LNCAP (cell line): Measurements from ENCODE around the gene PDZD2.

Source experiments
- TF ChIP-seq, protein P1 (sequence below): fragments of 450-650 bp; IDR thresholded peaks from 2 replicates; pipeline ENCODE4 v1.5.1; 2017; ENCODE audit warnings: mild to moderate bottlenecking

PDZD2 gene

DNA sequence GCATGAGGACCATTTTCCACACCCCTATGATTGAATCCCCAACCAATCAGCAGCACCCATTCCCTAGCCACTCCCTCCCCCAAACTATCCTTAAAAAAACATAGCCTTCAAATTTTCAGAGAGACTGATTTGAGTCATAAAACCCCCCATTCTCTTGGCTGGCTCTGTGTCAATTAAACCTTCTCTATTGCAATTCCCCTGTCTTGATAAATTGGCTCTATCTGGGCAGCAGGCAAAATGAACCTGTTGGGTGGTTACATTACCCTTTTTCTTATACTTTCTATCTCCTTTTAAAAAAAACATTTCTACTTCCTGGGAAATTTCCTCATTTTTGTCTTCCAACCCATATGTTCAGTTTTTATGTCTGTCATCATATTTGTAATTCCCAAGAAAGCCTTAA lies 220.2 kb downstream of the PDZD2 start:
- TF ChIP-seq, protein P1, sequence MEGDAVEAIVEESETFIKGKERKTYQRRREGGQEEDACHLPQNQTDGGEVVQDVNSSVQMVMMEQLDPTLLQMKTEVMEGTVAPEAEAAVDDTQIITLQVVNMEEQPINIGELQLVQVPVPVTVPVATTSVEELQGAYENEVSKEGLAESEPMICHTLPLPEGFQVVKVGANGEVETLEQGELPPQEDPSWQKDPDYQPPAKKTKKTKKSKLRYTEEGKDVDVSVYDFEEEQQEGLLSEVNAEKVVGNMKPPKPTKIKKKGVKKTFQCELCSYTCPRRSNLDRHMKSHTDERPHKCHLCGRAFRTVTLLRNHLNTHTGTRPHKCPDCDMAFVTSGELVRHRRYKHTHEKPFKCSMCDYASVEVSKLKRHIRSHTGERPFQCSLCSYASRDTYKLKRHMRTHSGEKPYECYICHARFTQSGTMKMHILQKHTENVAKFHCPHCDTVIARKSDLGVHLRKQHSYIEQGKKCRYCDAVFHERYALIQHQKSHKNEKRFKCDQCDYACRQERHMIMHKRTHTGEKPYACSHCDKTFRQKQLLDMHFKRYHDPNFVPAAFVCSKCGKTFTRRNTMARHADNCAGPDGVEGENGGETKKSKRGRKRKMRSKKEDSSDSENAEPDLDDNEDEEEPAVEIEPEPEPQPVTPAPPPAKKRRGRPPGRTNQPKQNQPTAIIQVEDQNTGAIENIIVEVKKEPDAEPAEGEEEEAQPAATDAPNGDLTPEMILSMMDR: no peak

DNA sequence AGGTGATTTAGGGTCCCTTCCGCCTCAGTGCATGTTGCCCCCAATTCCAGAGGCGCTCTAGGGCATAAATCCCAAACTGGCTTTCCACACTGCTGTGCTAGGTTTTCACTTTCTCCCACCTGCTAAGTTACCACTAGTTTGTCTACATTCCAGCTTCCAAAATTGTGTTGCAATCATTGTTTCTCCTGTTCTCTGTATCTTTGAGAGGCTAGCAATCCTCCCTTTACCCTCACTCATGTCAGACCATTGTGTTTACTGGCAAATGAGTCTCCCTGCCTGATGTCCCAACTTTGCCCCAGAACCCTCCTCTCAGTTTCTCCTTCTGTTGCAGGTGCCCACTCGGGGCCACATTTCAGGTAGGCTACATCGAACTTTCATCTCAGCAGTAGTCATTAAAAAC lies 221.3 kb downstream of the PDZD2 start:
- TF ChIP-seq, protein P1: no peak

DNA sequence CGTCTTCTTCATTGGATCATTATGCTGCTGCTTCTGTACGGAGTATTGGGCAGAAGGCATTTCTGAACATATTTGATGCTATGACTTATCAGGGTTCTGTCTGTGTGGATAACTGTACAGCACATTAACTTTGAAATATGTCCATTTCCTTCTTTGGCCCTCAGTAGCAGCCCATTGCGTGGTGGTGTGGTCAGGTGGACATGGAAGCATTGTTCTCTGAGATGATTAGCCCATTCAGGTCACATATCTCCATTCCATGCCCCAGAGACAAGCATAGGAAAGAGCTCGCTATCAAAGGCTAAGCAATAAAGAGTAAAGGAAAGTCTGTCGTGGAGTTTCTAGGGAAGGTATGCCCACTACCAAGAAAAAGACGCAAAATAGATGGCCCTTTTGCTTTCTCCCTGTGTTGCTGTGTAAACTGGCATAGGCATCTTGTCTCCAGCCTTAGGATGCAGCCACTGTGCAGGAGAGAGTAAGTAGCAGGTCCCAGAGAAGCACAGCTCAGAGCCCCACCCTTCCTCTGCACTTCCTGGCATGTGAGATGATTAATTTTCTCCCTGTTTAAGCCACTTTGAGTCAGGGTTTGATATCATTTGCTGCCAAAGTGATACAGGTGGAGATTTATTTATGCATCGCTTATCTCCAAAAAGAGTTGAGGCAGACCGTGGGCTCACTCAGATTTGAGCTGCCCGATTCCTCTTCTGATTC lies 221.9 kb downstream of the PDZD2 start:
- TF ChIP-seq, protein P1: no peak

DNA sequence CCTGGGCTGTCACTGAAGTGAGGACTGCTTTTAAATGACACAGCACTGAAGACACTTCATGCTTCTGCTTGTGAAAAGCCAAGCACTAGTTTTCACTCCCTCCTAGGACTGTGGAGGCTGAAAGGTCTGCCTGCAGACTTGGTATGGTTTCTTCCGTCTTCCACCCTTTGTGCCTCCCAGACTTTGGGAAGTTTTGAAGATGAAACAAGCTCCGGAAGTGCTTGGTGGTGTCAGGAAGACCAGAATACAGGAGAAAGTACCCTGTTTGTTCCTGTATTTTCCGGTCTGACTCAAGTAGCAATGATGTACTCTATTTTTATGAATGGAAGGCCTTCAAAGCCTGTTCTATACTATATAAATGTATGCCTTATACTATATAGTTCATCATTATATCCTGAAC lies 222.7 kb downstream of the PDZD2 start:
- TF ChIP-seq, protein P1: no peak

DNA sequence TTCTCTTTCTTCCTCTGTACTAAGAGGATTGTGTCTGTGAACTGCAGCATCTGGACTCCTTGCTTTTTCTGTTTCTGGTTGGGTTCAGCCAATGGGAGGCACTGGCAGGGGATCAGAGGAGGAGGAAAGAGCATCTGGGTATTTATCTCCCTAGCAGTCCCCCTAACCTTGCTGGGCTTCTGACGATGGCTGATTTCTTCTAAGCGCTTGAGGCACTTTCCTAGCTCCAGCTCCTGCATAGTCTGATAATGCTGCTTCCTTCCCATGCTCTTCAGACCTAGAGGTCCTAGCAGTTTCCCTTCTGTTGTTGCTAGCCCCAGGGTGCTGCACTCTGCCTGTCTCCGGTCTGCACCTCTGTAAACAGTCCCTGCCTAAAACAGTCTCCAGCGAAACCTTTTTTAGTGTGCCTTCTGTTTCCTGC lies 225.1 kb downstream of the PDZD2 start:
- TF ChIP-seq, protein P1: no peak

DNA sequence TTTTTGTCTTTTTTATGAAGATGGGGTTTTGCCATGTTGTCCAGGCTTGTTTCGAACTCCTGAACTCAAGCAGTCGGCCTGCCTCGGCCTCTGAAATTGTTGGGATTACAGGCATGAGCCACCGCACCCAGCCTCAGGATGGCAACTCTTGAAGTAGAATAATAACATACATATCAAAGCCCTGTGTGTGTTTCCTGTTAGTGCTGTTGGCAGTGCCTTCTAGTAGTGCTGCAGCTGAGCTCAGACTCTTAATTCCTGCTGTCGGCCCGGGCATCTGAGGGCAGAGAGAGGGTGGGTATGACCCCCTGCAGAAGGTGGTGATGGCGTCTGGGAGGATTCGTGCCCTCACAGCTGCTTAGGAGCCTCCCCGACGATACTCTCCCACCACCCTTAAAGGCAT lies 227.2 kb downstream of the PDZD2 start:
- TF ChIP-seq, protein P1: no peak

DNA sequence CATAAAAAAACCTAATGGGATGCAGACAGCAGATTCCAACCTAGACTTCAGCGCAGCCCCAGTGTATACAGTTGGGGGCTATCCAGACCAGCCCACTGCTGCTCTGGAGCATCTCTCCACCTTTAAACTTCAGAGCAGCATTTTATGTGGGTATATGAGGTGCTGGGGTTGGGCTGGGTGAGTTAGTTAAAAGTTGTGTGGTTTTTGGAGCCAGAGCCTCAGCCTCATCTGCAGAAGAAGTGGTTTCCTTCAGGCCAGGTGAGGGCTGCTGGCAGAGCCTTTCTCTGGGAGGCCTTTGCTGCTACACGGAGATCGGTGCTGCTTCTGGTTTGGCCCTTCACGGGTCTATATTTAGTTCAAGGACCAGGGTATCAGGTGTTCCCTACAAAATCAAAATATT lies 228.3 kb downstream of the PDZD2 start:
- TF ChIP-seq, protein P1: no peak

DNA sequence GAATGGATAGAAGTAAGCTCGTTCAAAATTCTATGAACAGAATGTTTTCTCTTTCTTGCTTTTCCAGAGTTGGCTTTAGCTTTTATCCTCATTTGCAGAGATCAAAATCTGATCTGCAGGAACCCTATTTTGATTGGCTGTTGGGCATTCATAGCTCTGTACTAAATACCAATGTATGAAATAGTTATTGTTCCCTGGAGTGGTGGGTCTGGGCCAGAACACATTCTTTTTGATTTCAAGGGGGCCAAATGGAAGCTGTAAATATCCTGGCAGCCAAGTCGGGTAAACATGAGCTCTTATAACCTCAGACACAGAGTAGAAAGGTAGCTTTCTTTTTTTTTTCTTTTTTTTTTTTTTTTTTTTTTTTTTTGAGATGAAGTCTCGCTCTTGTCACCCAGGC lies 241.5 kb downstream of the PDZD2 start:
- TF ChIP-seq, protein P1: no peak
